ENCODE measurements around the gene KIR2DL1.
A peak's percentile ranks its signal among the peaks of the same experiment; 100 is the strongest.
"Not testable (repeated sequence)": the region's sequence is repeated elsewhere in the genome, so short reads cannot be mapped to it uniquely, and the experiment has no call there.

KIR2DL1 gene

GRCh38 chr19:54771018-54771960 is 1.7 kb downstream of the KIR2DL1 start:
- DNase-seq: not testable (repeated sequence)

GRCh38 chr19:54772666-54773065 is 3.1 kb downstream of the KIR2DL1 start:
- not testable (repeated sequence) for DNase-seq

DNA sequence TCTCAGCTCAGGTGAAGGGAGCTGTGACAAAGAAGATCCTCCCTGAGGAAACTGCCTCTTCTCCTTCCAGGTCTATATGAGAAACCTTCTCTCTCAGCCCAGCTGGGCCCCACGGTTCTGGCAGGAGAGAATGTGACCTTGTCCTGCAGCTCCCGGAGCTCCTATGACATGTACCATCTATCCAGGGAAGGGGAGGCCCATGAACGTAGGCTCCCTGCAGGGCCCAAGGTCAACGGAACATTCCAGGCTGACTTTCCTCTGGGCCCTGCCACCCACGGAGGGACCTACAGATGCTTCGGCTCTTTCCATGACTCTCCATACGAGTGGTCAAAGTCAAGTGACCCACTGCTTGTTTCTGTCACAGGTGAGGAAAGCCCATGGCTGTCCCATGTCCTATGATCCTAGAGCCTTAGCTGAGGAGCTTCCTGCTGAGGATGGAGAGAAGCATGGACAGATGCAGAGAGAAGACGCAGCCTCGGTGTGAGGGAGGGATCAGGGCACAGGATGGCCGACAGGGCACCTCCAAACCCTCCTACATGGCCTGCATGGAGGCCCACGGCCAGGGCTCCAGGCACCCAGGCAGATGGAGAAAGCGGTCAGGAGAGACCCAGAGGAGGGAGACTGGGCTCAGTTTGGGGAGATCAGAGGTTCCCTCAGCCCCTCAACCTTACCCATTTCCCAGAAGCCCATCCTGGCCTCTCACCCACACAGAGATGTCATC is 5.7 kb downstream of the KIR2DL1 start:
- DNase-seq: not testable (repeated sequence)

GRCh38 chr19:54775830-54776229 is 6.2 kb downstream of the KIR2DL1 start:
- DNase-seq: not testable (repeated sequence)

DNA sequence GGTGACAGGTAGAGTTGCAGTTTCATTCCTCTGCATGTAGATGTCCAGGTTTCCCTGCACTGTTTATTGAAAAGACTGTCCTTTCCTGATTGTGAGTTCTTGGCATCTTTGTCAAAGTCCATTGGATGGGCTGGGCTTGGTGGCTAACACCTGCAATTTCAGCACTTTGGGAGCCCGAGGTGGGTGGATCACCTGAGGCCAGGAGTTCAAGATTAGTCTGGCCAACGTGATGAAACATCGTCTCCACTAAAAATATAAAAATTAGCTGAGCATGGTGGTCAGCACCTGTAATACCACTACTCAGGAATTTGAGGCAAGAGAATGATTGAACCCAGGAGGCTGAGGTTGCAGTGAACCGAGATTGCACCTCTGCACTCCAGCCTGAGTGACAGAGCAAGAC is 8.3 kb downstream of the KIR2DL1 start:
- DNase-seq: not testable (repeated sequence)

DNA sequence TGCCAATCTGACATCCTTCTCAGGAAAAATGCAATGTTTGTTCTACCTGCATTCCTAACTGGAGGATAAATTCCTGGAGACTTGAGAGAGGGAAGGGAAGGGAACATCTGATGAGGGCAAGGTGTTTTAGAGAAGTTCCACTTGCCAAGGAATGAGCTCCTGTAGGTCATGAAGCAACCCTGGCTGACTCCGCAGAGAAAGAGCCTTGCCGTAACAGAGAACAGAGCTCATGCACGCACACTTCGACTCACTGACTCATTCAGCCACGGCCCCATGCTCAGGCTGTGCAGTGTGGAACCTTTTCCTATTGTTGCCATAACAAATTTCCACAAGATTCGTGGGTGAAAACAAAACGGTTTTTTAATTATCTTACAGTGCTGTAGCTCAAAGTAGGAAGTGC is 9.3 kb downstream of the KIR2DL1 start:
- DNase-seq: not testable (repeated sequence)

- DNase-seq: not testable (repeated sequence)
Observed at GRCh38 chr19:54782916-54783315, 13.3 kb downstream of the KIR2DL1 start.

DNA sequence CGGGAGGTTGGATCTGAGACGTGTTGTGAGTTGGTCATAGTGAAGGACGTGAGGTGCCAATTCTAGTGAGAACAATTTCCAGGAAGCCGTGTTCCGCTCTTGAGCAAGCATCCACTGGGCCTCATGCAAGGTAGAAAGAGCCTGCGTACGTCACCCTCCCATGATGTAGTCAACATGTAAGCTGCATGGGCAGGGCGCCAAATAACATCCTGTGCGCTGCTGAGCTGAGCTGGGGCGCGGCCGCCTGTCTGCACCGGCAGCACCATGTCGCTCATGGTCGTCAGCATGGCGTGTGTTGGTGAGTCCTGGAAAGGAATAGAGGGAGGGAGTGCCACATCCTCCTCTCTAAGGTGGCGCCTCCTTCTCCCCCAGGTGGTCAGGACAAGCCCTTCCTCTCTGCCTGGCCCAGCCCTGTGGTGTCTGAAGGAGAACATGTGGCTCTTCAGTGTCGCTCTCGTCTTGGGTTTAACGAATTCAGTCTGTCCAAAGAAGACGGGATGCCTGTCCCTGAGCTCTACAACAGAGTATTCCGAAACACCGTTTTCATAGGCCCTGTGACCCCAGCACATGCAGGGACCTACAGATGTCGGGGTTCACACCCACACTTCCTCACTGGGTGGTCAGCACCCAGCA is 16.6 kb downstream of the KIR2DL1 start:
- DNase-seq: not testable (repeated sequence)

DNA sequence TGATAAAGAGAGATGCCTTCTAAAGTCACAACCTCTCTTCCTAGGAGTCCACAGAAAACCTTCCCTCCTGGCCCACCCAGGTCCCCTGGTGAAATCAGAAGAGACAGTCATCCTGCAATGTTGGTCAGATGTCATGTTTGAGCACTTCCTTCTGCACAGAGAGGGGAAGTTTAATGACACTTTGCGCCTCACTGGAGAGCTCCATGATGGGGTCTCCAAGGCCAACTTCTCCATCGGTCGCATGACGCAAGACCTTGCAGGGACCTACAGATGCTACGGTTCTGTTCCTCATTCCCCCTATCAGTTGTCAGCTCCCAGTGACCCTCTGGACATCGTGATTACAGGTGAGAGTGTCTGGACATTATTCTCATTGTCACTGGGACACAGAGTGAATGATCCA is 18.6 kb downstream of the KIR2DL1 start:
- not testable (repeated sequence) for DNase-seq

DNA sequence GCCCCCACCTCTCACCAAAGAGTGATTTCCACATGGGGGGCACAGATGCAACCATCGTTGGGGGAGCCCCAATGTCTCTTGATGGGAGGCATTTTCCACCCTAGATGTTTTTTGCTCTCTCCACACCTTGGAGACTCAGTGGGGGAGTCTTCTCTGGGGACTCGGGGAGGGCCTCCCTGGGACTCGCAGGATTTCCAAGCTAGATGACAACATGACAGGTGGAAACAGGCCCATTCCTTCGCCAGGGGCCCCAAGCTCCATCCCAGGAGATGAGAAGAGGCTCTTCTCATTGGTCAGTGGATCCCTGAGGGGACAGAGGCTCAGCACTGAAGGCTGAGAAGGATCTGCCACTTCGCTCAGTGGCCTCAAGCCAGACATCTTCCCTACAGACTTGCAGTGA is 21.1 kb downstream of the KIR2DL1 start:
- DNase-seq: no peak

GRCh38 chr19:54791476-54791875 is 21.9 kb downstream of the KIR2DL1 start:
- DNase-seq: no peak

- peak; percentile 2 to 11 for DNase-seq
Observed at GRCh38 chr19:54792814-54793213, 23.2 kb downstream of the KIR2DL1 start.

- DNase-seq: peak; percentile 90 to 92
Observed at GRCh38 chr19:54795758-54796157, 26.2 kb downstream of the KIR2DL1 start.

DNA sequence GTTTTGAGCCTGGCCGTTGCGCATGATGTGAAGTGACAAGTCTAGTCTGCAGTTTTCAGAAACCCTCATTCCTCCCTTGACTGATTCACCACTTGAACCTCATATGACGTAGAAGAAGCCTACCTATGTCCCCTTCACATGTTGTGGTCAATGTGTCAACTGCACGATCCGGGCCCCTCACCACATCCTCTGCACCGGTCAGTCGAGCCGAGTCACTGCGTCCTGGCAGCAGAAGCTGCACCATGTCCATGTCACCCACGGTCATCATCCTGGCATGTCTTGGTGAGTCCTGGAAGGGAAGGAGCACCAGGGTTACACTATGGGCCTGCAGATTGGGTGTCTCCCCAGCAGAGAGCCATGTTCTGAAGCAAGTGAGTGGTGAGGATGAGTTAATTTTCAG is 33.8 kb downstream of the KIR2DL1 start, which contains the start of gene KIR2DL4:
Gene KIR2DL4 (plus strand): TSS at position 201 of the 400 bp plus-strand sequence. CDS start 42 bp downstream, at position 243.
- no peak for DNase-seq

- DNase-seq: no peak
Observed at GRCh38 chr19:54804101-54804500, 34.5 kb downstream of the KIR2DL1 start.

GRCh38 chr19:54804571-54804970 is 35.0 kb downstream of the KIR2DL1 start:
- DNase-seq: no peak

DNA sequence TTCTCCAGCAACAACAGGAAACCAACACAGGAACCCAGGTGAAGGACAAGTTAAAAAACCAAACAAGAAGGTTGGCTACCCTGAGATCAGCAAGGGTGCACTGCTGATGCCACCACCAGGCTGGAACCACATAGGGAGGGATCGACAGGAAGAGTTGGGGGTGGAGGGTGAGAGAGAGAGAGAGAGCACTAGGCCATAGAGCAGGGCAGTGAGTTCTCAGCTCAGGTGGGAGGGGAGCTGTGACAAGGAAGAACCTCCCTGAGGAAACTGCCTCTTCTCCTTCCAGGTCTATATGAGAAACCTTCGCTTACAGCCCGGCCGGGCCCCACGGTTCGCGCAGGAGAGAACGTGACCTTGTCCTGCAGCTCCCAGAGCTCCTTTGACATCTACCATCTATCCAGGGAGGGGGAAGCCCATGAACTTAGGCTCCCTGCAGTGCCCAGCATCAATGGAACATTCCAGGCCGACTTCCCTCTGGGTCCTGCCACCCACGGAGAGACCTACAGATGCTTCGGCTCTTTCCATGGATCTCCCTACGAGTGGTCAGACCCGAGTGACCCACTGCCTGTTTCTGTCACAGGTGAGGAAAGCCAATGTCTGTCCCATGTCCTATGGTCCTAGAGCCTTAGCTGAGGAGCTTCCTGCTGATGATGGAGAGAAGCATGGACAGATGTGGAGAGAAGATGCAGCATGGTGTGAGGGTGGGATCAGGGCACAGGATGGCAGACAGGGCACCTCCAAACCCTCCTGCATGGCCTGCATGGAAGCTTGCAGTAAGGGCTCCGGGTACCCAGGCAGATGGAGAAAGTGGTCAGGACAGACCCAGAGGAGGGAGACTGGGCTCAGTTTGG is 36.3 kb downstream of the KIR2DL1 start:
- DNase-seq: no peak

DNA sequence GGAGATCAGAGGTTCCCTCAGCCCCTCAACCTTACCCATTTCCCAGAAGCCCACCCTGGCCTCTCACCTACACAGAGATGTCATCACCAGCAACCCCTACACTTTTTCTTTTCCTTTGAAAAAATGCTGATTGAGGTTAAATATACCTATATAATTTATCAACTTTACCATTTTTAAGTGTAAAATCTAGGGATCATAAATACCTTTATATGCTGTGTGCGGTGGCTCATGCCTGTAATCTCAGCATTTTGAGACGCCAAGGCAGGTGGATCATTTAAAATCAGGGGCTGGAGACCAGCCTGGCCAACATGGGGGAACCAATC is 36.9 kb downstream of the KIR2DL1 start:
- no peak for DNase-seq

DNA sequence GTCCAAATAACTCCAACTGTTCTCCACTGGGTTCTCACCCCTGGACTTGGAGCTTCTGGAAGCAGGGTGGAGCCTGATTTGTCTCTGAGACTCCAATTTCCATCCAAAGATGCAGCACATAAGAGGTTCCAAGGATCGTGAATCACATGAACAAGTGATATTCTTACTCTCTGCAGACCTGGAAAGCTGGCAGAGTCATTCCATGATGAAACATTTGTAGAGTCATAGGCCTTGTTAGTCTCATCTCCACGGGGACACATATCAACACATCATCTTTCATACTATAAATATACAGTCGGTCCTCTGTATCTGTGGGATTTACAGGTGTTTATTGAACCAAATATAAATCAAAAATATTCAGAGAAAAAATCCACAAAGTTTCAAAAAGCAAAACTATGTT is 45.0 kb downstream of the KIR2DL1 start:
- DNase-seq: not testable (repeated sequence)

- not testable (repeated sequence) for DNase-seq
Observed at GRCh38 chr19:54816251-54816650, 46.7 kb downstream of the KIR2DL1 start, which contains the start of gene KIR3DL1. TSS of gene KIR3DL1 (plus strand) at chr19:54816468.

- DNase-seq: no peak
Observed at GRCh38 chr19:54817670-54818536, 48.3 kb downstream of the KIR2DL1 start.
